ENCODE data around the gene NPFF.

NPFF gene

DNA sequence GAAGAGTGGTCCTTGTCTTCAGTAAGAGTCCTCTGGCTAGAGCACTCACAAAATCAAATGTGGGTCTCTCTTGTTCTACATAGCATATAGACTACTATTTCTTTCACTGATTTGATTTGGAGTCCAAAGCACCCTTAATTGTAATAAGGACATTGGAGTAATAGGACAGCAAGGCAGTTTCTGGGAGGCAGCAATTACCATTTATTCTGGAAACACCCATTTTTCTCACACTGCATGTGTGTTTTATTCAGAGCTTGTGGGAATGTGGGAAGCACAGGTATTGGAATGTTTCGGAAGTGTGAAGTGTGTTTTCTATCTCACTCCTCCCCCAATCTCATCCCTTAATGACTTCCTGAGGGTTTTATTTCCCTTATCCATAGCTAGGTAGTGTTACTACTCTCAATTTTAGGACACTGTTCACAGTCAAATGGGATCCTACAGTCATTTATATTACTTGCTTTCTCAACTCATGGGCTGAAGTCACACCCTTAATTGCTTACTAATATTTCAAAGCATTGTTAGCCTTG is 35.2 kb downstream of the NPFF start:
- no peak for DNase-seq

- no peak for DNase-seq
These were observed 39.0 kb downstream of the NPFF start for GRCh38 chr12:53468282-53468681.

- no peak for DNase-seq
These were observed 39.4 kb downstream of the NPFF start for GRCh38 chr12:53467880-53468279.

DNA sequence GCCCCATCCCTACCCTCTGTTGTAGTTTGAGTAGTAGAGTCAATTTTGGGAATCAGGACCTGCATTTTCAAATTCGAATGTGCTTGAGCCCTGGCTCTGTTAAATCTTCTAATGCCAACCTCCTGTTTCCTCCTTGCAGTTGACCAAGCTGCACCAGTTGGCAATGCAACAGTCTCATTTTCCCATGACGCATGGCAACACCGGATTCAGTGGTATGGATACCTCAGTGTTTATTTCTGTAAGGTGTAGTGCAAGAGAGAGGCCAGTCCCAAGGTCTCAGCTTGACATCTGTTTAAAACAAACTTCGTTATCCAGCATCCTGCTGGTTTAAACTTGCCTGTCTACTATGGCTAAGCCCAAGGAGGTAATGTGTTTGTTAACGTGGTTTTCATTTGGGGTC is 40.2 kb downstream of the NPFF start:
- no peak for DNase-seq

DNA sequence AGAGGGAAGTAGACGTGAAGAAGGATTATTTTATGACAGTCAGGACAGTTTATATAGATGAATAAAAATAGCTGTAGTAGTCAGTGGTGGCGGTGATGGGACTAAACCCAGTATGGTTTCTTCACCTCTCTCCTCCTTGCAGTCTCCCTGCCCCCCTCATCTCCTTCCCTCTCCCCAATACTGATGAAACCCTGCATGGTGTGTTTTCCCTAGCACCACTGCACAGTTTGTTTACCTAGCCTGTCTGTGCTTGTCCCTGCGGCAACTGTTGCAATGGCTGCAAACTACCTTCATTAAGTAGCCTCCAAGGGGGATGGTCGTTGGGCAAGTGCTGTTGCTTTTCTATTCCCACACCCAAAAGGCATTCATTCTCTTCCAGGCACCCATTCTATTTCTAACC is 40.6 kb downstream of the NPFF start:
- no peak for DNase-seq

- no peak for DNase-seq
These were observed 41.6 kb downstream of the NPFF start for GRCh38 chr12:53465679-53466078.

GRCh38 chr12:53464685-53465418 is 42.4 kb downstream of the NPFF start:
- DNase-seq: no peak

- DNase-seq: no peak
These were observed 43.3 kb downstream of the NPFF start for GRCh38 chr12:53463802-53464560.

- DNase-seq: no peak
These were observed 44.3 kb downstream of the NPFF start for GRCh38 chr12:53462935-53463334.

DNA sequence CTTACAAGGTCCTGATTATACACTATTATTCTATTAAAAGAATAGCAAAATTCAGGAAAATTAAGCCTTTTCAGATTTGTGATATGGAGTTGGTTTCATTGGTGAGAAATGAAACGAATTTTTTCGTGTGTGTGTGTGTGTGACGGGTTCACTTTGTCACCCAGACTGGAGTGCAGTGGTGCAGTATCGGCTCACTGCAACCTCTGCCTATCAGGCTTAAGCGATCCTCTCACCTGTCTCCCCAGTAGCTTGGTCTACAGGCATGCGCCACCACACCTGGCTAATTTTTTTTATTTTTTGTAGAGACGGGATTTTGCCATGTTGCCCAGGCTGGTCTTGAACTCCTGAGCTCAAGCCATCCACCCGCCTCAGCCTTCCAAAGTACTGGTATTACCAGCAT is 45.7 kb downstream of the NPFF start:
- DNase-seq: no peak

- no peak for DNase-seq
These were observed 46.2 kb downstream of the NPFF start for GRCh38 chr12:53461059-53461458.

GRCh38 chr12:53459097-53459496 is 48.2 kb downstream of the NPFF start:
- DNase-seq: no peak
